GM12878 (cell line): Measurements from ENCODE around the gene CCNL1. TPM values are rescaled to one million over a fixed set of nuclear protein-coding genes. Genes with fewer than 3 reads are reported as not detected.
A peak's percentile ranks its signal among the peaks of the same experiment; 100 is the strongest.

Source experiments
- ATAC-seq: fragments of 200-7000 bp; cut with Tn5 transposase; 3 replicates; pipeline ENCODE4 v1.9.1; 2020; ENCODE audit warnings: mild to moderate bottlenecking, moderate library complexity
- BruUV-seq: library from RNA; stranded (reverse); fragments of 400-500 nt; replicated peaks from 2 replicates; lab custom pipeline; 2021; lab: Mats Ljungman, UMichigan
- CTCF ChIA-PET: fragments of 300-600 bp; sonication (Branson Sonifier 250); formaldehyde crosslinking; extraction: SDS; loops from one replicate; lab custom pipeline; 2021; ENCODE audit warnings: inconsistent platforms; lab: Yijun Ruan, JAX
- POLR2A ChIA-PET: fragments of 350-600 bp; formaldehyde crosslinking; extraction: SDS; loops from one replicate; lab custom pipeline; 2021; ENCODE audit warnings: inconsistent platforms; lab: Charles Lee
- RAD21 ChIA-PET: fragments of 300-600 bp; sonication (Branson Sonifier 250); formaldehyde crosslinking; loops from one replicate; lab custom pipeline; 2023; ENCODE audit warnings: antibody characterized with exemption; ENCODE audit not compliant: unreplicated experiment; lab: Charles Lee
- SMC1A ChIA-PET: fragments of 300-600 bp; sonication (Branson Sonifier 250); formaldehyde crosslinking; loops from one replicate; lab custom pipeline; 2023; ENCODE audit not compliant: unreplicated experiment, uncharacterized antibody; lab: Charles Lee
- DNase-seq: peaks from one replicate; pipeline ENCODE4 v3.0.0-alpha.2; 2011; ENCODE audit warnings: low read depth, low spot score
- FAIRE-seq: peaks from 3 replicates; lab custom pipeline; 2011; peaks lifted over from hg19 to GRCh38; lab: Jason Lieb, UNC
- H2AFZ ChIP-seq: 2 replicates; pipeline ENCODE4 v1.6.0; 2011; ENCODE audit warnings: low read depth, low read length, control low read depth; ENCODE audit not compliant: control insufficient read depth
- H3K27ac ChIP-seq: 2 replicates; pipeline ENCODE4 v1.5.1; 2011; ENCODE audit warnings: control low read depth; ENCODE audit not compliant: control insufficient read depth, insufficient read depth
- H3K27me3 ChIP-seq, 2 experiments: replicated peaks in 1 of 2; 2 replicates each; pipeline versions ENCODE4 v1.6.0 to v1.6.1; 2011; ENCODE audit warnings: low read length in 1 of 2; ENCODE audit not compliant: control insufficient read depth in 2 of 2, insufficient read depth in 2 of 2
- H3K36me3 ChIP-seq, 2 experiments: 2 replicates each; pipeline ENCODE4 v1.5.1; 2011; ENCODE audit warnings: low read length in 1 of 2; ENCODE audit not compliant: control insufficient read depth in 2 of 2, insufficient read depth in 2 of 2
- H3K4me1 ChIP-seq: 2 replicates; pipeline ENCODE4 v1.6.1; 2011; ENCODE audit warnings: mild to moderate bottlenecking, low read length, moderate library complexity, mixed read lengths; ENCODE audit not compliant: control insufficient read depth, insufficient read depth
- H3K4me2 ChIP-seq: 2 replicates; pipeline ENCODE4 v1.6.0; 2011; ENCODE audit warnings: control low read depth; ENCODE audit not compliant: control insufficient read depth, insufficient read depth
- H3K4me3 ChIP-seq: fragments of 200-600 bp; sonication (generic); 2 replicates; pipeline ENCODE4 v1.5.1; 2016
- H3K79me2 ChIP-seq: 2 replicates; pipeline ENCODE4 v1.6.0; 2011; ENCODE audit warnings: low read length; ENCODE audit not compliant: control insufficient read depth, insufficient read depth
- H3K9ac ChIP-seq: 2 replicates; pipeline ENCODE4 v1.8.0; 2011; ENCODE audit warnings: low read length, control low read depth, mixed read lengths; ENCODE audit not compliant: control insufficient read depth, insufficient read depth
- H3K9me3 ChIP-seq: replicated peaks from 3 replicates; pipeline ENCODE4 v1.5.1; 2011; ENCODE audit warnings: mild to moderate bottlenecking, low read length; ENCODE audit not compliant: control insufficient read depth, insufficient read depth
- H4K20me1 ChIP-seq: 2 replicates; pipeline ENCODE4 v1.6.0; 2011; ENCODE audit not compliant: control insufficient read depth, insufficient read depth
- CTCF ChIP-seq, 3 experiments: IDR thresholded peaks in 2 of 3; conservative IDR thresholded peaks in 1 of 3; 2 replicates each; pipeline ENCODE4 v1.5.1; 2011; ENCODE audit warnings: low read depth in 3 of 3, low read length in 3 of 3, mild to moderate bottlenecking in 3 of 3, control low read depth in 2 of 3, moderate library complexity in 2 of 3, inconsistent platforms in 1 of 3, mixed read lengths in 1 of 3; ENCODE audit not compliant: control insufficient read depth in 2 of 3, insufficient read depth in 1 of 3; ENCODE audit errors: extremely low read depth in 1 of 3
- MLLT1 ChIP-seq: fragments of 450-650 bp; IDR thresholded peaks from 2 replicates; pipeline ENCODE4 v1.6.1; 2016; ENCODE audit warnings: mild to moderate bottlenecking
- MTA3 ChIP-seq: IDR thresholded peaks from 2 replicates; pipeline ENCODE4 v1.6.1; 2012; ENCODE audit warnings: low read length, inconsistent platforms, borderline replicate concordance
- PAX5 ChIP-seq: IDR thresholded peaks from 2 replicates; pipeline ENCODE4 v1.6.1; 2011; ENCODE audit warnings: low read depth, low read length, borderline replicate concordance
- RBBP5 ChIP-seq: fragments of 200-600 bp; sonication (generic); conservative IDR thresholded peaks from 2 replicates; pipeline ENCODE4 v1.6.1; 2016
- RELB ChIP-seq: fragments of 450-650 bp; IDR thresholded peaks from 2 replicates; pipeline ENCODE4 v1.6.1; 2017; ENCODE audit warnings: low read depth, mild to moderate bottlenecking, moderate library complexity
- SPI1 ChIP-seq: IDR thresholded peaks from 2 replicates; pipeline ENCODE4 v1.6.1; 2011; ENCODE audit warnings: low read depth, mild to moderate bottlenecking, low read length, moderate library complexity, borderline replicate concordance; ENCODE audit not compliant: insufficient read depth
- STAT3 ChIP-seq: IDR thresholded peaks from 2 replicates; pipeline ENCODE4 v1.6.1; 2011; ENCODE audit warnings: low read depth, low read length, improper control_type of control experiment
- SUZ12 ChIP-seq: fragments of 200-600 bp; sonication (generic); IDR thresholded peaks from one replicate; pipeline ENCODE4 v1.6.1; 2018; ENCODE audit warnings: antibody characterized with exemption, mild to moderate bottlenecking; ENCODE audit not compliant: unreplicated experiment
- ZBTB33 ChIP-seq: fragments of 450-650 bp; IDR thresholded peaks from 2 replicates; pipeline ENCODE4 v1.6.1; 2017; ENCODE audit warnings: mild to moderate bottlenecking
- ZBTB40 ChIP-seq: fragments of 450-650 bp; IDR thresholded peaks from 2 replicates; pipeline ENCODE4 v1.6.1; 2016; ENCODE audit warnings: mild to moderate bottlenecking, moderate library complexity, borderline replicate concordance
- whole genome bisulfite sequencing: methylation state at CpG from one replicate; pipeline ENCODE4 v1.1.6; 2016; ENCODE audit warnings: low lambda C conversion rate; ENCODE audit not compliant: insufficient replicate concordance, insufficient coverage; ENCODE audit errors: missing lambda C conversion rate; 5-methylcytosine and 5-hydroxymethylcytosine counted together
- in situ Hi-C: fragments of 300-500 bp; cut with MboI; formaldehyde crosslinking; loops from 9 replicates; pipeline ENCODE4 v1.14.3; 2018; ENCODE audit warnings: mixed read lengths
- intact Hi-C: fragments of 100-400 bp; cut with micrococcal nuclease; formaldehyde crosslinking; loops from one replicate; pipeline ENCODE4 v1.14.2; 2022; ENCODE audit not compliant: unreplicated experiment
- polyA plus RNA-seq, 11 experiments: library from polyadenylated mRNA; depleted of rRNA in 4 of 11; unstranded in 6 of 11; stranded (reverse) in 5 of 11; fragments of >200 nt; fragmentation: Nextera tagmentation in 4 of 11; fragmentation: Illumina TruSeq in 1 of 11; extraction: Ambion mirVana in 4 of 11; extraction: Trizol in 1 of 11; gene quantifications; 1 replicate in 1 of 11; 2 replicates in 10 of 11; pipeline versions ENCODE4 v1.2.1 to v1.2.3, GENCODE V29; 2011 to 2016; ENCODE audit warnings: inconsistent platforms in 2 of 11, missing spikeins in 2 of 11, low read depth in 1 of 11
- total RNA-seq, 4 experiments: library from RNA; depleted of rRNA in 3 of 4; stranded (reverse); fragments of >200 nt in 3 of 4; fragmentation: Illumina TruSeq in 1 of 4; extraction: Trizol in 1 of 4; gene quantifications; 2 replicates each; pipeline versions ENCODE4 v1.2.1 to v1.2.3, GENCODE V29; 2013 to 2021

CCNL1 gene
- total and polyA plus RNA-seq, 10 of the 15 experiments (the other 5 are each of a cell fraction or from before 2014, with no cell fraction given) = 22.2 to 174 (median 115) TPM

GRCh38 chr3:157176934-157177333 lies 17.0 kb upstream of the CCNL1 start:
- Histone ChIP-seq H3K79me2 (peaks cover 24% of the 10 kb centered on the region), H3K27ac (no peak overlapping the region), H2AFZ (no peak overlapping the region), H3K4me2 (0 out of 2 replicates have a peak overlapping the region, but pooled peaks have one; percentile 70), H4K20me1 (no peaks in the 10 kb centered on the region), H3K9me3 (no peaks in the 10 kb centered on the region; the same call in 1 of the 3 replicates), H3K4me3 (no peak overlapping the region), H3K4me1 (peaks cover 4% of the 10 kb centered on the region; the same call in 1 of the 2 replicates), H3K36me3 (no peaks in the 10 kb centered on the region), H3K9ac (no peak overlapping the region), H3K27me3 (no peaks in the 10 kb centered on the region)
- in situ Hi-C loops = no loop called here
- intact Hi-C loops = no loop called here
- CTCF ChIA-PET = interaction anchor here (1.1 to 8.1 kb wide), 3 partner anchors 15 to 59 kb away, joined by 3 to 104 read pairs (median 3); partner anchors contain the start of gene CCNL1
- BruUV-seq = no TSS peak
- RAD21 ChIA-PET = interaction anchor here (2.2 to 3.6 kb wide), 3 partner anchors 17 to 622 kb away, joined by 8 to 81 read pairs (median 18); partner anchors contain the start of genes CCNL1 and SSR3
- ATAC-seq = no peak
- POLR2A ChIA-PET = interaction anchor here (4.3 kb wide), 1 partner anchor 16 kb away, joined by 147 read pairs; the partner anchor contains the start of gene CCNL1
- SMC1A ChIA-PET = interaction anchor here (0.8 to 6.7 kb wide), 5 partner anchors 11 to 40 kb away, joined by 3 to 118 read pairs (median 10); partner anchors contain the start of gene CCNL1
- no peak for FAIRE-seq
- 91% methylated on average over 9 of the region's 10 CpGs for WGBS
- DNase-seq = no peak
- TF ChIP-seq CTCF (IDR thresholded peaks at IDR 0.05 in 2 of 3, conservative IDR thresholded peaks at IDR 0.05 in 1 of 3; ENCODE audit: control insufficient read depth in 2 of 3, extremely low read depth in 1 of 3, insufficient read depth in 1 of 3, low read depth in 3 of 3, low read length in 3 of 3) (no peak), RBBP5 (no peak), PAX5 (no peak), MTA3 (no peak), SUZ12 (no peak), ZBTB33 (no peak), MLLT1 (no peak), ZBTB40 (no peak), RELB (no peak), SPI1 (no peak), STAT3 (no peak)
